ENCODE results near the gene PRPF31.

- TF ChIP-seq CTCF (IDR thresholded peaks at IDR 0.05; ENCODE audit: insufficient read depth, low read length) (no peak), POLR2AphosphoS5 (IDR thresholded peaks at IDR 0.05; ENCODE audit: low read depth) (no peak), SPI1 (IDR thresholded peaks at IDR 0.05; ENCODE audit: borderline replicate concordance, low read depth) (no peak)
Measured at GRCh38 chr19:54106716-54107115, 8.8 kb upstream of the PRPF31 start.

Data from HL-60 (cell line).